Progenitor cell of endocrine pancreas (in vitro differentiated cells): ENCODE data around the gene DSN1. TPM values are rescaled to one million over a fixed set of nuclear protein-coding genes. Genes with fewer than 3 reads are reported as not detected.

Source experiments
- DNase-seq: peaks from one replicate; pipeline ENCODE4 v3.0.0; 2021; ENCODE audit warnings: low spot score; ENCODE audit not compliant: unreplicated experiment
- H3K27ac Mint-ChIP-seq: 2 replicates; pipeline ENCODE4 v1.8.0; 2021; ENCODE audit warnings: mild to moderate bottlenecking, moderate library complexity, mixed read lengths
- H3K27me3 Mint-ChIP-seq: 2 replicates; pipeline ENCODE4 v1.8.0; 2021; ENCODE audit warnings: mixed read lengths
- H3K36me3 Mint-ChIP-seq: 2 replicates; pipeline ENCODE4 v1.8.0; 2022; ENCODE audit warnings: mixed read lengths; ENCODE audit not compliant: insufficient read depth
- H3K4me1 Mint-ChIP-seq: 2 replicates; pipeline ENCODE4 v1.8.0; 2021; ENCODE audit warnings: low read depth, mixed read lengths
- H3K4me3 Mint-ChIP-seq: 2 replicates; pipeline ENCODE4 v1.8.0; 2021; ENCODE audit warnings: low read depth, mild to moderate bottlenecking, moderate library complexity, mixed read lengths
- H3K9me3 Mint-ChIP-seq: 2 replicates; pipeline ENCODE4 v1.8.0; 2021; ENCODE audit warnings: low read depth, mixed read lengths
- total RNA-seq: library from RNA; stranded (reverse); gene quantifications from 2 replicates; pipeline ENCODE4 v1.2.1, GENCODE V29; 2021
- TF ChIP-seq, protein P1 (sequence below): fragments of 200-600 bp; sonication (generic); IDR thresholded peaks from one replicate; pipeline ENCODE4 v1.5.0; 2021; ENCODE audit warnings: antibody characterized with exemption, mild to moderate bottlenecking; ENCODE audit not compliant: unreplicated experiment

The DSN1 gene
- total RNA-seq, 1 donor from 2014 or later = 17.5 TPM

DNA sequence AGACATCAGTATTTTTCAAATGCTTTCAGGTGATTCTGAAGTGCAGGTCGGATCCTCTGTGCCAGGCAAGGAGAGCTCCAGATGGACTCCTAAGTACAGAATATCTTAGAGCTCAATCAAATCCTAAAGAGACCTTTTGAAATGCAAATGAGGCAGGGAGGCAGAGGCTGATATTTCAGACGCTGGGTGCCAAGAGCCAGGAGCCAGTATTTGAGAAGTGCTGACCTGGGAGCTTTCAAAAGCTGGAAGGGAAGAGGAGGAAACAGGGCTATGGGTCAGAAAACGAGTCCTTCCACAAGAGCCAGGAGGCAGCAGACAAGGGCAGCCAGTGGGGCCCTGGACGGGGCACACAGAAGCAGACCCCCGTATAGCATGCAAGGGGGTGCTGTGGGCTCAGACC lies 46.1 kb upstream of the DSN1 start:
- Mint-ChIP-seq H3K36me3 (peaks cover 12% of the 10 kb centered on the region), H3K4me1 (peaks cover 4% of the 10 kb centered on the region), H3K4me3 (no peak overlapping the region), H3K9me3 (no peaks in the 10 kb centered on the region), H3K27me3 (no peaks in the 10 kb centered on the region), H3K27ac (peak overlapping the region; percentile 82)
- no peak for DNase-seq
- TF ChIP-seq, protein P1, sequence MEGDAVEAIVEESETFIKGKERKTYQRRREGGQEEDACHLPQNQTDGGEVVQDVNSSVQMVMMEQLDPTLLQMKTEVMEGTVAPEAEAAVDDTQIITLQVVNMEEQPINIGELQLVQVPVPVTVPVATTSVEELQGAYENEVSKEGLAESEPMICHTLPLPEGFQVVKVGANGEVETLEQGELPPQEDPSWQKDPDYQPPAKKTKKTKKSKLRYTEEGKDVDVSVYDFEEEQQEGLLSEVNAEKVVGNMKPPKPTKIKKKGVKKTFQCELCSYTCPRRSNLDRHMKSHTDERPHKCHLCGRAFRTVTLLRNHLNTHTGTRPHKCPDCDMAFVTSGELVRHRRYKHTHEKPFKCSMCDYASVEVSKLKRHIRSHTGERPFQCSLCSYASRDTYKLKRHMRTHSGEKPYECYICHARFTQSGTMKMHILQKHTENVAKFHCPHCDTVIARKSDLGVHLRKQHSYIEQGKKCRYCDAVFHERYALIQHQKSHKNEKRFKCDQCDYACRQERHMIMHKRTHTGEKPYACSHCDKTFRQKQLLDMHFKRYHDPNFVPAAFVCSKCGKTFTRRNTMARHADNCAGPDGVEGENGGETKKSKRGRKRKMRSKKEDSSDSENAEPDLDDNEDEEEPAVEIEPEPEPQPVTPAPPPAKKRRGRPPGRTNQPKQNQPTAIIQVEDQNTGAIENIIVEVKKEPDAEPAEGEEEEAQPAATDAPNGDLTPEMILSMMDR = no peak

DNA sequence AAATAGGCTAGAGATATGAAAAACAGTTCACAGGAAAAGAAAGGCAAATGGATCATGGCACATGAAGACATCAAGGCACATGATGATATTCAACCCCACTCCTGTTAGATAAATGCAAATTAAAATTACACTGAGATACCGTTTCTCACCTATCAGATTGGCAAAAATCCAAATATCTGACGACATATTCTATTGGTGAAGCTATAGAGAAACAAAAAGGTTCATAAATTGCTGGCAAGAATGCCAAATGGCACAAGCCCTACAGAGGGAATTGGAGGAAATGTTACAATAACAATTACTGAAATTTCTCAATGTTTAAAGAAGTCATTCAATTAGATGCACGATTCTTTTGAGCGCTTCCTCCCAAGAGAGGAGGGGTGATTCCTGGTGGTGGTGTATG lies 45.3 kb upstream of the DSN1 start:
- Mint-ChIP-seq H3K27ac (no peak overlapping the region), H3K4me3 (no peak overlapping the region), H3K36me3 (peaks cover 9% of the 10 kb centered on the region), H3K4me1 (peaks cover 4% of the 10 kb centered on the region), H3K9me3 (no peaks in the 10 kb centered on the region), H3K27me3 (no peaks in the 10 kb centered on the region)
- DNase-seq = no peak
- TF ChIP-seq, protein P1 = no peak

DNA sequence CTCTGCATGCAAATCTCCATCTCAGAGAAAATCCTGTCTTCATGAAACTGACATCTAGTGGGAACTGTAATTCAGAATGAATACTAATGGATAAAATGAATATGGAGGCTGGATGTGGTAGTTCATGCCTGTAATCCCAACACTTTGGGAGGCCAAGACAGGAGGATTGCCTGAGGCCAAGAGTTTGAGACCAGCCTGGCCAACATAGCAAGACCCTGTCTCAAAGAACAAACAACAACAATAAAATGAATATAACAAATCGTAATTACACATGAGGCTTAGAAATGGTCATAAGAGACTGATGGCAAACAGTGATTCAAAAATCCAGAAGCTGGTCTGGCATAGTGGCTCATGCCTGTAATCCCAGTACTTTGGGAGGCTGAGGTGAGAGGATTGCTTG lies 44.6 kb upstream of the DSN1 start:
- DNase-seq = no peak
- TF ChIP-seq, protein P1 = no peak
- Mint-ChIP-seq H3K27ac (no peak overlapping the region), H3K4me3 (no peak overlapping the region), H3K4me1 (peaks cover 6% of the 10 kb centered on the region), H3K27me3 (no peaks in the 10 kb centered on the region), H3K9me3 (no peaks in the 10 kb centered on the region), H3K36me3 (peaks cover 11% of the 10 kb centered on the region)

DNA sequence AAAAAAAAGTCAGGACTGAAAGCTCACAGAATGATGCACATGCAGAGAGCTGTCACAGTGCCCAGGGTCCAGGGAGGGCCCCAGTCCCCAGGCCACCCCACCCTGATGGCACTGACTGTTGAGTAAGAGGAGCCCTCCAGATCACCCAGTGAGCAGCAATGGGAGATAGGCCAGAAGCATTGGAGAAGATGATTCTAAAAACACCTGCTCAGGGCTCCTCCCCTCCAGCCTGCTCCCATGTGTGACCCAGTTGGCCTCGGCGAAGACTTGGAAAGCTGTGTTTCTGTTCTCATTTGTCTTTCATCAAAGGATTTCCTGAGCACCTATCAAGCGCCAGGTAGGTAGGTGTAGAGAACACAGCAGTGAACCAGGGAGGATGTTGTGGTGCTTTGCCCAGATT lies 43.9 kb upstream of the DSN1 start:
- H3K9me3 Mint-ChIP-seq = no peaks in the 10 kb centered on the region
- peaks cover 11% of the 10 kb centered on the region for H3K36me3 Mint-ChIP-seq
- H3K27me3 Mint-ChIP-seq = no peaks in the 10 kb centered on the region
- TF ChIP-seq, protein P1 = no peak
- no peak overlapping the region for H3K4me3 Mint-ChIP-seq
- no peak for DNase-seq
- no peak overlapping the region for H3K27ac Mint-ChIP-seq
- peaks cover 6% of the 10 kb centered on the region for H3K4me1 Mint-ChIP-seq

DNA sequence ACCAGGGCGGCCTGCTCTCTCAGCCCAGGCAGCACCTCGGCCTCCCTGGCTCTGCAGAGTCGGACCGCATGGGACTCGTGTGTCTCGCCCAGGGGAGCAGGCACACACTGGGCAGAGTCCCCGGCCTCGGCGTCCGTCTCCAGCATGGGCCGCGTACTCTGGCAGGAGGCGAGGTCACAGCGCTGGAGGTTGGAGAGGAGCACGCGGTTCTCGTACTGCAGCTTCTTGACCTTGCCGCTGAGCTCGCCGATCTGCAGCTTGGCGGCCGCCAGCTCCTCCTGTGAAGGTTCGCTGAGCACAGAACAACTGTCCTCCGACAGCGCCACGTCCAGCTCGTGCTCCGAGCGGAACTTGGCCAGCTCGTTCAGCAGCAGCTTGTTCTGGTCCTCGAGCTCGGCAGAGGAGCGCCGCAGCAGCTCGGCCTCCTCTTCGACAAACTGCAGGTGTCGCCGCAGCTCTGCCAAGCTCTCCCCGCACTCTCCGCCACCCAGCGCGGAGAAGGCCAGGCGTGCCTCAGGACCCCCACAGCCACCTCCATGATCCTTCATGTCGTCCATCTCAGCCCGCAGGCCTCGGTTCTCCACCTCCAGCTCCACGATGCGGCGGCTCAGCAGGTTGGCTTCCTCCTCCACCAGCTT lies 42.0 kb upstream of the DSN1 start:
- no peaks in the 10 kb centered on the region for H3K9me3 Mint-ChIP-seq
- no peaks in the 10 kb centered on the region for H3K27me3 Mint-ChIP-seq
- H3K27ac Mint-ChIP-seq = peak overlapping the region; percentile 8
- peaks cover 6% of the 10 kb centered on the region for H3K4me1 Mint-ChIP-seq
- H3K4me3 Mint-ChIP-seq = no peak overlapping the region
- DNase-seq = no peak
- peaks cover 14% of the 10 kb centered on the region for H3K36me3 Mint-ChIP-seq
- TF ChIP-seq, protein P1 = no peak
